Spleen (tissue), 11 donors: ENCODE data around the gene RAD51B. TPM values are rescaled to one million over a fixed set of nuclear protein-coding genes. Genes with fewer than 3 reads are reported as not detected.

Experiments used
- DNase-seq: peaks from one replicate; pipeline ENCODE4 v3.0.0-alpha.2; 2020
- H3K27ac ChIP-seq, 8 donors: fragments of 200-600 bp; sonication (generic) in 7 of 8; 1 replicate in 4 of 8; 2 replicates in 4 of 8; pipeline versions ENCODE4 v1.5.0 to v1.8.0; 2016 to 2021; ENCODE audit warnings: inconsistent platforms in 4 of 8, mild to moderate bottlenecking in 4 of 8, moderate library complexity in 1 of 8
- H3K27me3 ChIP-seq, 7 donors: fragments of 200-600 bp; sonication (generic) in 6 of 7; replicated peaks in 1 of 7; 1 replicate in 4 of 7; 2 replicates in 3 of 7; pipeline versions ENCODE4 v1.5.0 to v1.8.0; 2016 to 2021; ENCODE audit warnings: inconsistent platforms in 3 of 7, mild to moderate bottlenecking in 1 of 7
- H3K36me3 ChIP-seq, 6 donors: fragments of 200-600 bp; sonication (generic) in 5 of 6; 1 replicate in 4 of 6; 2 replicates in 2 of 6; pipeline versions ENCODE4 v1.5.0 to v1.8.0; 2016 to 2021; ENCODE audit warnings: inconsistent platforms in 2 of 6
- H3K4me1 ChIP-seq, 6 donors: fragments of 200-600 bp; sonication (generic) in 5 of 6; 1 replicate in 3 of 6; 2 replicates in 3 of 6; pipeline versions ENCODE4 v1.5.0 to v1.8.0; 2016 to 2021; ENCODE audit warnings: inconsistent platforms in 3 of 6
- H3K4me3 ChIP-seq, 8 donors: fragments of 200-600 bp; sonication (generic) in 7 of 8; 1 replicate in 4 of 8; 2 replicates in 4 of 8; pipeline versions ENCODE4 v1.5.0 to v1.8.0; 2016 to 2021; ENCODE audit warnings: inconsistent platforms in 4 of 8, mild to moderate bottlenecking in 4 of 8, moderate library complexity in 2 of 8
- H3K9me3 ChIP-seq, 8 donors: fragments of 200-600 bp; sonication (generic) in 7 of 8; 1 replicate in 4 of 8; 2 replicates in 4 of 8; pipeline versions ENCODE4 v1.5.0 to v1.8.0; 2016 to 2021; ENCODE audit warnings: inconsistent platforms in 4 of 8
- CTCF ChIP-seq, 11 experiments: fragments of 200-600 bp in 7 of 11; fragments of 450-650 bp in 4 of 11; sonication (generic) in 4 of 11; IDR thresholded peaks in 8 of 11; conservative IDR thresholded peaks in 3 of 11; 1 replicate in 7 of 11; 2 replicates in 4 of 11; pipeline versions ENCODE4 v1.4.0 to v1.8.0; 2016 to 2021; ENCODE audit warnings: antibody characterized with exemption in 11 of 11, inconsistent platforms in 4 of 11, mild to moderate bottlenecking in 1 of 11
- POLR2A ChIP-seq, 3 donors: fragments of 450-650 bp; IDR thresholded peaks; one replicate each; pipeline ENCODE4 v1.5.1; 2017; ENCODE audit warnings: antibody characterized with exemption in 3 of 3, mild to moderate bottlenecking in 1 of 3
- POLR2AphosphoS5 ChIP-seq, 3 donors: sonication (generic); formaldehyde crosslinking; IDR thresholded peaks; one replicate each; pipeline ENCODE4 v1.5.1; 2017; ENCODE audit warnings: antibody characterized with exemption in 3 of 3
- WGBS, 5 donors: extraction: QIAGEN DNeasy Blood & Tissue Kit in 3 of 5; methylation state at CpG; one replicate each; pipeline versions ENCODE4 v1.1.5 to v1.1.7; 2013 to 2018; 5-methylcytosine and 5-hydroxymethylcytosine counted together
- intact Hi-C: fragments of 100-400 bp; cut with DNase I; formaldehyde crosslinking; loops from one replicate; pipeline ENCODE4 v1.15.0; 2023; ENCODE audit warnings: low total_unique reads
- polyA plus RNA-seq, 3 donors: library from polyadenylated mRNA; stranded (reverse); fragments of 200-250 nt; gene quantifications; one replicate each; pipeline ENCODE4 v1.2.1, GENCODE V29; 2013
- total RNA-seq, 7 donors: library from RNA; depleted of rRNA in 3 of 7; stranded (reverse); fragments of >200 nt in 3 of 7; fragmentation: NEBNext Ultra II Directional in 4 of 7; extraction: Animal tissue kit (Norgen Biotek cat#: 25700) in 4 of 7; gene quantifications; one replicate each; pipeline versions ENCODE4 v1.1.0 to v1.2.1, GENCODE V29; 2016 to 2021
- donor health status: healthy with polysubstance abuse.
- donor health status: DM: no; HTN: no; CAD: no; lungs with moderate emphysema.
- donor health status: DM: no; HTN: no; CAD: no.
- donor health status: Bipolar disorder and iron deficiency.
- donor health status: healthy.
- donor health status: DM: no; HTN: no; CAD: no.
- donor health status: DM: yes; HTN: yes; CAD: no.

RAD51B gene
- total and polyA plus RNA-seq, 10 donors: 4.2 to 43.7 (median 29.8) TPM

GRCh38 chr14:68341411-68342212 is 522.0 kb downstream of the RAD51B start:
- TF ChIP-seq POLR2AphosphoS5 (IDR thresholded peaks at IDR 0.05) (no peak), CTCF (IDR thresholded peaks at IDR 0.05 in 8 of 11, conservative IDR thresholded peaks at IDR 0.05 in 3 of 11) (no peak), POLR2A (IDR thresholded peaks at IDR 0.05) (no peak)
- H3K36me3 ChIP-seq: no peaks in the 10 kb centered on the region
- DNase-seq: no peak
- H3K4me1 ChIP-seq: peaks cover 15 to 42% (median 20%) of the 10 kb centered on the region in 6 donors
- H3K27ac ChIP-seq: peak overlapping the region in 2 of 8 donors; percentile 15 to 38
- intact Hi-C loops: no loop called here
- H3K9me3 ChIP-seq: no peaks in the 10 kb centered on the region
- H3K4me3 ChIP-seq: no peak overlapping the region
- WGBS, 5 donors: 83 to 85% (median 84%) methylated on average over 4 of the region's 4 CpGs
- no peaks in the 10 kb centered on the region for H3K27me3 ChIP-seq

DNA sequence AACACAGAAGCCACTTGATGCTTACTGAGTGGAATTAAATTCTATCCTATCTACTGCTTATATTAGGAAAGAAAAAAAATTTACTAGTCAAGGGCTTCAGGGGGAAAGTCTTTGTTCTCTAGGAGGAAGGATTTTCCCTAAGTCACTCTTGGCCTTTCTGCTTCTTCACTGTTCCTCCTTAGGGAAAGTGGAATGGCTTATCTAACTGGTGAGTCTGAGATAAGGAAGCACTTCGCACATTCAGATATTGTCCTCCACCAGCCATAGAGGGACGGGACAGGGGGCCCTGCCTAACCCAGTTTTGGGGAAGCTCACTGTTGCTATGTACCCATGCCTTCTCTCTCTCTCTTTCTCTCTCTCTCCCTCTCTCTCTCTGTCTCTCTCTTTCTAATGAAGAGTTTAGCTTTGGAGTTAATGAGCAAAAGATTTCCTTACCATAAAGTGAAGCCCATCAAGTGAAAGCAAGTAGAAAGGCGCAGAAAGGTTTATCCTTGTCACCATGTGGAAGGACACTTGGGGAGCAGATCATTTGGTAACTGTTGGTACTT is 522.7 kb downstream of the RAD51B start:
- TF ChIP-seq POLR2A (IDR thresholded peaks at IDR 0.05) (no peak), CTCF (IDR thresholded peaks at IDR 0.05 in 8 of 11, conservative IDR thresholded peaks at IDR 0.05 in 3 of 11) (no peak), POLR2AphosphoS5 (IDR thresholded peaks at IDR 0.05) (no peak)
- intact Hi-C loops: no loop called here
- H3K4me1 ChIP-seq: peaks cover 13 to 39% (median 15%) of the 10 kb centered on the region in 6 donors

GRCh38 chr14:68343534-68344118 is 524.0 kb downstream of the RAD51B start:
- H3K27me3 ChIP-seq: no peaks in the 10 kb centered on the region
- TF ChIP-seq CTCF (IDR thresholded peaks at IDR 0.05 in 8 of 11, conservative IDR thresholded peaks at IDR 0.05 in 3 of 11) (no peak), POLR2A (IDR thresholded peaks at IDR 0.05) (no peak), POLR2AphosphoS5 (IDR thresholded peaks at IDR 0.05) (no peak)
- no peaks in the 10 kb centered on the region for H3K36me3 ChIP-seq
- no peak overlapping the region for H3K4me3 ChIP-seq
- no peaks in the 10 kb centered on the region for H3K9me3 ChIP-seq
- peaks cover 8 to 32% (median 11%) of the 10 kb centered on the region in 6 donors for H3K4me1 ChIP-seq
- H3K27ac ChIP-seq: no peak overlapping the region
- no peak for DNase-seq
- WGBS, 5 donors: 89 to 100% (median 96%) methylated on average over 2 of the region's 2 CpGs
- intact Hi-C loops: no loop called here

More for the DNA sequence above, 522.7 kb downstream of the RAD51B start:
- H3K27me3 ChIP-seq: no peaks in the 10 kb centered on the region
- DNase-seq: no peak
- no peaks in the 10 kb centered on the region for H3K36me3 ChIP-seq
- H3K9me3 ChIP-seq: no peaks in the 10 kb centered on the region
- H3K27ac ChIP-seq: peak overlapping the region in 3 of 8 donors; percentile 9 to 38 (median 15)
- no peak overlapping the region for H3K4me3 ChIP-seq
- WGBS, 5 donors: 66 to 86% (median 71%) methylated on average over 3 of the region's 3 CpGs

DNA sequence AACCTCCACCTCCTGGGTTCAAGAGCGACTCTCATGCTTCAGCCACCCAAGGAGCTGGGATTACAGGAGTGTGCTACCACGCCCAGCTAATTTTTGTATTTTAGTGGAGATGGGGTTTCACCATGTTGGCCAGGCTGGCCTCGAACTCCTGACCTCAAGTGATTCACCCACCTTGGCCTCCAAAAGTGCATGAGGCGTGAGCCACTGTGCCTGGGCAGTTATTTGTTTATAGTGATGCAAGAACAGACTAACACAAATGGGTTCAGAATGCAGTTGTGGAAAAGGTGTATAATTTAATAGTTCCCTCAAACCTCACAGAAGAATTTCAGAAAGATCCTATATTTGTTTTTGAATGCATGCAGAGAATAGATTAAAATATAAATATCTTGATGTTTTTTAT is 526.2 kb downstream of the RAD51B start:
- Histone ChIP-seq H3K27me3 (no peaks in the 10 kb centered on the region), H3K9me3 (no peaks in the 10 kb centered on the region), H3K36me3 (no peaks in the 10 kb centered on the region), H3K4me3 (no peak overlapping the region), H3K27ac (no peak overlapping the region), H3K4me1 (peaks cover 8 to 26% (median 11%) of the 10 kb centered on the region in 6 donors)
- TF ChIP-seq CTCF (IDR thresholded peaks at IDR 0.05 in 8 of 11, conservative IDR thresholded peaks at IDR 0.05 in 3 of 11): no peak
- TF ChIP-seq POLR2A (IDR thresholded peaks at IDR 0.05): no peak
- no peak for TF ChIP-seq POLR2AphosphoS5 (IDR thresholded peaks at IDR 0.05)
- WGBS, 5 donors: 85 to 100% (median 97%) methylated on average over 4 of the region's 4 CpGs
- intact Hi-C loops: no loop called here
- DNase-seq: no peak
